K562 (cell line): ENCODE measurements around the gene TBL1X.

ENCODE experiments used
- CTCF ChIP-seq, 3 experiments: IDR thresholded peaks in 2 of 3; conservative IDR thresholded peaks in 1 of 3; 2 replicates each; pipeline ENCODE4 v1.5.1; 2011 to 2012; ENCODE audit warnings: low read length in 3 of 3, mild to moderate bottlenecking in 3 of 3, control low read depth in 2 of 3, improper control_type of control experiment in 1 of 3, inconsistent platforms in 1 of 3, low read depth in 1 of 3, mixed read lengths in 1 of 3, moderate library complexity in 1 of 3; ENCODE audit not compliant: insufficient read depth in 2 of 3
- E2F5 ChIP-seq: sonication (generic); formaldehyde crosslinking; IDR thresholded peaks from 2 replicates; pipeline ENCODE4 v1.8.0; 2022; ENCODE audit warnings: mild to moderate bottlenecking, missing genetic modification reagents
- ELF4 ChIP-seq: fragments of 450-650 bp; formaldehyde crosslinking; IDR thresholded peaks from 2 replicates; pipeline ENCODE4 v1.4.0; 2022; ENCODE audit warnings: missing genetic modification characterization
- EP300 ChIP-seq: IDR thresholded peaks from 2 replicates; pipeline ENCODE4 v1.6.1; 2012; ENCODE audit warnings: low read length, improper control_type of control experiment
- KAT8 ChIP-seq: fragments of 450-650 bp; IDR thresholded peaks from 2 replicates; pipeline ENCODE4 v1.6.1; 2016; ENCODE audit warnings: low read depth, mild to moderate bottlenecking
- MEF2A ChIP-seq: IDR thresholded peaks from 2 replicates; pipeline ENCODE4 v1.6.1; 2011; ENCODE audit warnings: low read depth, mild to moderate bottlenecking, low read length, moderate library complexity; ENCODE audit not compliant: control insufficient read depth
- POLR2A ChIP-seq: fragments of 450-650 bp; conservative IDR thresholded peaks from 2 replicates; pipeline ENCODE4 v1.6.1; 2016
- XRCC3 ChIP-seq: fragments of 450-650 bp; IDR thresholded peaks from 2 replicates; pipeline ENCODE4 v1.6.1; 2017; ENCODE audit warnings: mild to moderate bottlenecking, moderate library complexity
- TF ChIP-seq, protein P1 (sequence below): sonication (generic); formaldehyde crosslinking; IDR thresholded peaks from 2 replicates; pipeline ENCODE4 v1.8.0; 2022; ENCODE audit warnings: mild to moderate bottlenecking, low read depth, missing genetic modification reagents

GRCh38 chrX:9510980-9511379 is 46.1 kb downstream of the TBL1X start:
- TF ChIP-seq CTCF (IDR thresholded peaks at IDR 0.05 in 2 of 3, conservative IDR thresholded peaks at IDR 0.05 in 1 of 3; ENCODE audit: insufficient read depth in 2 of 3, low read depth in 1 of 3, low read length in 3 of 3) (no peak), XRCC3 (no peak), ELF4 (no peak), EP300 (no peak), E2F5 (no peak), KAT8 (no peak), POLR2A (no peak), MEF2A (no peak)
- TF ChIP-seq, protein P1, sequence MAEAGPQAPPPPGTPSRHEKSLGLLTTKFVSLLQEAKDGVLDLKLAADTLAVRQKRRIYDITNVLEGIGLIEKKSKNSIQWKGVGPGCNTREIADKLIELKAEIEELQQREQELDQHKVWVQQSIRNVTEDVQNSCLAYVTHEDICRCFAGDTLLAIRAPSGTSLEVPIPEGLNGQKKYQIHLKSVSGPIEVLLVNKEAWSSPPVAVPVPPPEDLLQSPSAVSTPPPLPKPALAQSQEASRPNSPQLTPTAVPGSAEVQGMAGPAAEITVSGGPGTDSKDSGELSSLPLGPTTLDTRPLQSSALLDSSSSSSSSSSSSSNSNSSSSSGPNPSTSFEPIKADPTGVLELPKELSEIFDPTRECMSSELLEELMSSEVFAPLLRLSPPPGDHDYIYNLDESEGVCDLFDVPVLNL: no peak
